ENCODE results near the gene CD55. TPM values are rescaled to one million over a fixed set of nuclear protein-coding genes. Genes with fewer than 3 reads are reported as not detected.
A peak's percentile ranks its signal among the peaks of the same experiment; 100 is the strongest.

Gene CD55
- total RNA-seq, 1 donor from 2014 or later, result 17.9 TPM

DNA sequence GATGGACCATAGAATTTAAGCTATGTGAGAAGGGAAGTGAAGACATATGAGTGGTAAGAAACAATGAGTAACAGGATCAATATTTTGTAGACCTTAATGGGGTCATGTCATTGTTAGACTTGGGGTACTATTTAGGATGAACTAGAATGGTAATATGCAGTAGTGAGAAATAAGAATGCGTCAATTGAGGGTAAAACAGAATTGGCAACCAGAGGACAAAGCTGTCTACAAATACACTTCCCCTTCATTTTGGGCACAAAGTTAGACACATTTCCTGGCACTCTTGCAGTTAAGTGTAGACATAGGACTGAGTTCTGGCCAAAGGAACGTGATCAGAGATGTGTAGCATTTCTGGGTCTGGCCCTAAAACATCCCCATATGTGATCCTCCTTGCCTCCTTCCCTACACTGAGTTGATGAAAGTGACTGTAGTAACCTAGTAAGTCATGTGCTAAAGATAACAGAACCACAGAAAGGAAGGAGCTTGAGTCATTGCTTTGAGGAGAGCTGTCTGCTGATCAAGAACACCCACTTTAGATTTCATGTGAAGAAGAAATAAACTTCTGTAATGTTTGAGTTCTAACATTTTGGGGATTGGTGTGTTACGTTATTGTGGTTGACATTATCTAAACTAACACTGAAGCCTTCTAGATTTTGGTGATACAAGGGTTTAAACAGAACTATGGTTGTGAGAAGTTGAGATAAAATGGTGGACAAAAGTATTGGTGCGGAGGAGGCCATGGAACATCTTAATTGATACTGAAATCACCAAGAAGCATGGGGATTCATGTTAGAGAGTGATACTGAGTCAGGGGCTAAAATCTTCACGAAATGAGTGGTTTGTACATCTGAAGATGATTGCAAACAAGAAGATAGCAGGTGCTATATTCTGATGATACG lies 41.7 kb downstream of the CD55 start:
- DNase-seq (ENCODE audit: low spot score), result no peak

DNA sequence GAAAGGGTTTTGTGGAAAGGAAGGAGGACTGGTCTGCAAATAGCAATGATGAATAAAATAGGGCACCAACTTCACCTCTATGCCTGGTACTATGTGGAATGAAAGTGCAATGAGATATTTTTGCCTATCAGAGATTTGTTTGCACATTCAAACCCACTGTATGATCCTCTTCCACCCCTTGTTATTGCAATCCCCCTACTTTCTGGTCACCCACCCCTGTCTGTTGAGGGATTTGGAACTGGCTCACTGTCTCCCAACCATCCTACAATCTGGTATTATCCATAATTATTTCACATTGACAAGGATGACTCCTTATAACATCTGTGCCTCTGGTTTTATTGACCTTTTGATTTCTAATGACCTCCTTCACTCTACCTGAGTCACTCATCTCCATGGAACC lies 42.4 kb downstream of the CD55 start:
- no peak for DNase-seq (ENCODE audit: low spot score)

DNA sequence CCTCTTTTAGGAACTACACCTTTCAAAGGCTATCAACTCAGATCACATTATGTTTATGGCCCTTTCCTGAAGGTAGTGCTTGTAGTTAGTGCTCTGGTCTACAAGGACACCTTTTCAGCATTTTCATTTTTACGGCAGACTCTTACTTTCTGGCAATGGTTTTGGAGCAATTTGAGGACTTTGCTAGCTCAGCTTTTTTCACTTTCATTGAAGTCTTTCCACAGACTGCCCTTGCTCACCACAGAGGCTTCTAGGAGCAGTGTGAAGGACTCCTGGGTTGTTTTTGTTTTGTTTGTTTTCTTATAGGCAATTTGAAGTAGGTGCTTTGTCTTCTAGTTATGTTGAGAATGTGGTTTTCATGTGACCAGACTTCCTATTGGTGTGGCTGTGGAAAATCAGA lies 43.1 kb downstream of the CD55 start:
- no peak for DNase-seq (ENCODE audit: low spot score)

- no peak for DNase-seq (ENCODE audit: low spot score)
Measured at GRCh38 chr1:207365063-207365462, 43.6 kb downstream of the CD55 start.

DNA sequence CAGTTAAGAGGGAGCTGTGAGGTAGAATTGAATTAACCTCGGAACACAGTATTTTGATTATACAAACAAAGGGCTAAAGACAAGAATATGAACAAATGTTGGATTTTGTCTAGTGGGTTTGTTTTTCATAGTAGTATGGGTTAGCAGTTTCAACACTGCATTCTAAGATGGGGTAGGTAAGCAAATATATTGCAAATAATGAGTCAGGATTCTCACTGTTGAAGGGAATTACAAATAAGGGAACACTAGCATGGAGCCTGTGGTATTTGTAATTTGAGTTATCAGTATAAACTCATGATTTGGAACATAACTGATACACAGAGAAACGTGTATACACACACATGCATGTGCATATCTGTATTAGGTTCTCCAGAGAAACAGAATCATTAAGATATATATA lies 44.5 kb downstream of the CD55 start:
- no peak for DNase-seq (ENCODE audit: low spot score)

GRCh38 chr1:207388721-207389120 lies 67.2 kb downstream of the CD55 start:
- DNase-seq (ENCODE audit: low spot score), result no peak

DNA sequence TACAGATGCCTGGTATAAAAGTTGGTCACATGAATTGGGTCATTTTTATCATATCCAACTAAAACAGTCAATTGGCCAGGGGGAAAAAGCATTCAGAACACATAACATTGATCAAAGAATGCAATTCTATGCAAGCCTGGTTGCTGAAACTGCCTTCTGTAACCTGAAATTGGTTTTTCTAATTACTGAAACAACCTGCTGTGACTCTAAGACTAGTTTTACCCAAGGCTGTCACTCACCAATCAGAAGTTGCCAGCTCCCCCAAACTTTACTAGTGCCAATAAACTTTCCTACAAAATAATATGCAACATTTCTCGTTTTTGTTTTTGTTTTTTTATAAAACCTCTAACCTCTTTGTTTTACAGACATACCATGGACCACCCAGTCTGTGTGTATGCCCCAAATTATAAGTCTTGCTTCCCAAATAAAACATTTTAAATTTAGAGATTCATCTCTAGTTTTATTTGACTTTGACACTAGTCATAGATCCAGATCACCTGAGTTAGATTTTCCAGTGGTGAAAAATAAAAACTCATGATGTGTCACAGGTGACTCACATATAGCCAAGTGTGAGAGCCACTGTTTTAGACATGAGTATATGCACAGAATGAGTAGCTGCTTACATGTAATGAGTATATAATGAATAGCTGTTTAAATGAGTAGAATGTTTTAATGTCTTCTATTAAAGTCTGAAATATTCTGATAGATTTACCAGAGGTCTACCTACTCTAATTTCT lies 68.4 kb downstream of the CD55 start:
- no peak for DNase-seq (ENCODE audit: low spot score)

GRCh38 chr1:207393610-207394009 lies 72.1 kb downstream of the CD55 start:
- DNase-seq (ENCODE audit: low spot score), result peak; percentile 76

DNA sequence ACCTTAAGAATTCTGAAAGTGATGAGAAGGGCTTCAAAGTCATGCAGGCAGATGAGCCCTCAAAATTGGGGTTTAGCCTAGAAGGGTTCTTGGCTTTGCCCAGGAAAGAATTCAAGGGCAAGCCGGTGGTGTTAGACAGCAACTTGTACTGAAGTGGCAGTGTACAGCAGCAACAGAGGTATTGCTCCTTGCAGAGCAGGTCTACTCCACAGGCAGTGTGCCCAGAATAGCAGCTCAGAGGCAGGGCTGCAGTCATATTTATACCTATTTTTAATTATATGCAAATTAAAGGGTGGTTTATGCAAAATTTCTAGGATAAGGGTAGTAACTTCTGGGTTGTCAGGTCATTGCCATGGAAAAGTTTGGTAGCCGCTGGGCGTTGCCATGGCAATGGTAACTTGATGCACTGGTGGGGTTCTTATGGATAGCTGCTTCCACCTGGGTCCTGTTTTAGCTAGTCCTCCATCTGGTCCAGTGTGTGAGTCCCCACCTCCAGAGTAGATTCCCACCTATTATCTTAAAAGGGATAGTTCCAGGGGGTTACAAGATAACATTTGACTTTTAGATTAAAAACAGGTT lies 74.8 kb downstream of the CD55 start:
- DNase-seq (ENCODE audit: low spot score), result no peak

DNA sequence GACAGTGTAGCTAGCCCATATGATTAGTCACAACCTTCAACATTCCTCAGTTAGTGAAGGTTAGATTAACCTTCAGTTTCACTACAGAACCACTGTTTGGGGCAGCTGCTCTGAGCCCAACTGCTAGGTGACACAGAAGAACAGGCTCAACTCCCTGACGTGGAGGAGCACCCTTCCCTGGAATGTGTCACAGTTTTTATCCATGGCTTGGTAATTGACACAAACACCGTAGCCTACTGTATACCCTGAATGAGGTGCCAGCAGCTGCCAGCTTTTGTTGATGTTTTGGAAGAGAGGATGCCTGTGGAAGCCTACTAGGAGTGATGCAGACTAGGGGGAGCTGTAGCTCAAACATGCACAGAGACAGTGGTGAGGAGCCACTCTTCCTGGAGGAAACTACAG lies 76.0 kb downstream of the CD55 start:
- DNase-seq (ENCODE audit: low spot score), result no peak

GRCh38 chr1:207398986-207399385 lies 77.5 kb downstream of the CD55 start:
- no peak for DNase-seq (ENCODE audit: low spot score)

GRCh38 chr1:207401578-207401977 lies 80.1 kb downstream of the CD55 start:
- no peak for DNase-seq (ENCODE audit: low spot score)

- DNase-seq (ENCODE audit: low spot score), result no peak
Measured at GRCh38 chr1:207402744-207403143, 81.3 kb downstream of the CD55 start.

DNA sequence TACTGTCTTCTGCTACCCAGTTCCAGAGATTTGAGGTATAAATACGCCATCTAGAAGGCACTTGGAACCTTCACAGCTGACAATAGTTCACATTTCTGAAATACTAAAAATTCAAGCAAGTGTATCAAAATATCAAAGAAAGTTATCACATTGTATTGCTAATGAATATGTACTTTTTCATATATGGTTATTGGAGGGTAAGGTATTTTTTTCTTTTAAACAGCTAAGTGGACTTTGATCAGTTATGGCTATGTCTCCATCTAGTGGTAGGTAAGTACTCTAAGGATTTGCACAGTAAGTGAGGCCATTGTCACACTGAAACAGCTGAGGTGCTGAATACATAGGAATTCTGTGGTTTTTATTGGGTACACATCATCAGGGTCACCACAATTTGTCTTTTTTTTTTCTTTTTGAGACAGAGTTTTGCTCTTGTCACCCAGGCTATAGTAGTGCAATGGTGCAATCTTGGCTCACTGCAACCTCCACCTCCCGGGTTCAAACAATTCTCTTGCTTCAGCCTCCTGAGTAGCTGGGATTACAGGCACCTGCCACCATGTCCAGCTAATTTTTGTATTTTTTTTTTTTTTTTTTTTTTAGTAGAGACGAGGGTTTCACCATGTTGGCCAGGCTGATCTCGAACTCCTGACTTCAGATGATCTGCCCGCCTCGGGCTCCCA lies 83.5 kb downstream of the CD55 start:
- no peak for DNase-seq (ENCODE audit: low spot score)

- DNase-seq (ENCODE audit: low spot score), result no peak
Measured at GRCh38 chr1:207405814-207406213, 84.3 kb downstream of the CD55 start.

GRCh38 chr1:207407655-207408260 lies 86.3 kb downstream of the CD55 start:
- no peak for DNase-seq (ENCODE audit: low spot score)

Other genes with a start within 250 kb of the CD55 start
- 4.1 TPM for gene C4BPB, start 232.8 kb upstream of the CD55 start, total RNA-seq
- gene C4BPA, start 217.4 kb upstream of the CD55 start, total RNA-seq, result 2.3 TPM
- gene CR2, start 132.7 kb downstream of the CD55 start, total RNA-seq, result 0.32 TPM
- gene CR1, start 174.5 kb downstream of the CD55 start, total RNA-seq, result 1.6 TPM

Measured in mucosa of gallbladder (tissue), 1 donor.